ENCODE data around the gene TCTN2. TPM values are rescaled to one million over a fixed set of nuclear protein-coding genes. Genes with fewer than 3 reads are reported as not detected.

TCTN2 gene
- total RNA-seq, 2 donors from 2014 or later, result 4.6 to 8.7 TPM

- H3K9me3 ChIP-seq, result no peaks in the 10 kb centered on the region
- peaks cover 5% of the 10 kb centered on the region for H3K36me3 ChIP-seq
- TF ChIP-seq, protein P1, sequence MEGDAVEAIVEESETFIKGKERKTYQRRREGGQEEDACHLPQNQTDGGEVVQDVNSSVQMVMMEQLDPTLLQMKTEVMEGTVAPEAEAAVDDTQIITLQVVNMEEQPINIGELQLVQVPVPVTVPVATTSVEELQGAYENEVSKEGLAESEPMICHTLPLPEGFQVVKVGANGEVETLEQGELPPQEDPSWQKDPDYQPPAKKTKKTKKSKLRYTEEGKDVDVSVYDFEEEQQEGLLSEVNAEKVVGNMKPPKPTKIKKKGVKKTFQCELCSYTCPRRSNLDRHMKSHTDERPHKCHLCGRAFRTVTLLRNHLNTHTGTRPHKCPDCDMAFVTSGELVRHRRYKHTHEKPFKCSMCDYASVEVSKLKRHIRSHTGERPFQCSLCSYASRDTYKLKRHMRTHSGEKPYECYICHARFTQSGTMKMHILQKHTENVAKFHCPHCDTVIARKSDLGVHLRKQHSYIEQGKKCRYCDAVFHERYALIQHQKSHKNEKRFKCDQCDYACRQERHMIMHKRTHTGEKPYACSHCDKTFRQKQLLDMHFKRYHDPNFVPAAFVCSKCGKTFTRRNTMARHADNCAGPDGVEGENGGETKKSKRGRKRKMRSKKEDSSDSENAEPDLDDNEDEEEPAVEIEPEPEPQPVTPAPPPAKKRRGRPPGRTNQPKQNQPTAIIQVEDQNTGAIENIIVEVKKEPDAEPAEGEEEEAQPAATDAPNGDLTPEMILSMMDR (IDR thresholded peaks at IDR 0.05), result no peak
- ATAC-seq (ENCODE audit: insufficient number of reproducible peaks, low FRiP score, low read depth) (no peak), DNase-seq (ENCODE audit: low spot score) (no peak)
- H3K4me1 ChIP-seq (ENCODE audit: control insufficient read depth in 1 of 2, low read depth in 2 of 2), result peaks cover 10 to 21% of the 10 kb centered on the region in 2 donors
- no peak overlapping the region for H3K27ac ChIP-seq
- no peak overlapping the region for H3K4me3 ChIP-seq
- H3K27me3 ChIP-seq (replicated peaks; ENCODE audit: insufficient read depth), result no peaks in the 10 kb centered on the region
Observed at GRCh38 chr12:123715195-123715594, 44.3 kb downstream of the TCTN2 start.

DNA sequence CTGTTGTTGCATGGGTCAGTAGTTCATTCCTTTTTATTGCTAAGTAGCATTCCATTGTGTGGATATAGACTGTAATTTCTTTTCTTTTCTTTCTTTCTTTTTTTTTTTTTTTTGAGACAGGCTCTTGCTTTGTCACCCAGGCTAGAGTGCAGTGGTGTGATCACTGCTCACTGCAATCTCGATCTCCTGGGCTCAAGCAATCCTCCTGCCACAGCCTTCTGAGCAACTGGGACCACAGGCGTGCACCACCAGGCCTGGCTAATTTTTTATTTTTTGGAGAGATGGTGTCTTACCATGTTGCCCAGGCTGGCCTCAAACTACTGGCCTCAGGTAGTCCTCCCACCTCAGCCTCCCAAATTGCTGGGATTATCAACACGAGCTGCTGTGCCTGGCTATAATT is 46.4 kb downstream of the TCTN2 start:
- H3K4me1 ChIP-seq (ENCODE audit: control insufficient read depth in 1 of 2, low read depth in 2 of 2), result peaks cover 10 to 21% of the 10 kb centered on the region in 2 donors
- H3K27me3 ChIP-seq (replicated peaks; ENCODE audit: insufficient read depth), result no peaks in the 10 kb centered on the region
- no peak for ATAC-seq (ENCODE audit: insufficient number of reproducible peaks, low FRiP score, low read depth)
- no peak overlapping the region for H3K27ac ChIP-seq
- H3K9me3 ChIP-seq, result no peaks in the 10 kb centered on the region
- TF ChIP-seq, protein P1 (IDR thresholded peaks at IDR 0.05), result no peak
- no peak overlapping the region for H3K4me3 ChIP-seq
- peaks cover 12% of the 10 kb centered on the region for H3K36me3 ChIP-seq
- DNase-seq (ENCODE audit: low spot score), result no peak

DNA sequence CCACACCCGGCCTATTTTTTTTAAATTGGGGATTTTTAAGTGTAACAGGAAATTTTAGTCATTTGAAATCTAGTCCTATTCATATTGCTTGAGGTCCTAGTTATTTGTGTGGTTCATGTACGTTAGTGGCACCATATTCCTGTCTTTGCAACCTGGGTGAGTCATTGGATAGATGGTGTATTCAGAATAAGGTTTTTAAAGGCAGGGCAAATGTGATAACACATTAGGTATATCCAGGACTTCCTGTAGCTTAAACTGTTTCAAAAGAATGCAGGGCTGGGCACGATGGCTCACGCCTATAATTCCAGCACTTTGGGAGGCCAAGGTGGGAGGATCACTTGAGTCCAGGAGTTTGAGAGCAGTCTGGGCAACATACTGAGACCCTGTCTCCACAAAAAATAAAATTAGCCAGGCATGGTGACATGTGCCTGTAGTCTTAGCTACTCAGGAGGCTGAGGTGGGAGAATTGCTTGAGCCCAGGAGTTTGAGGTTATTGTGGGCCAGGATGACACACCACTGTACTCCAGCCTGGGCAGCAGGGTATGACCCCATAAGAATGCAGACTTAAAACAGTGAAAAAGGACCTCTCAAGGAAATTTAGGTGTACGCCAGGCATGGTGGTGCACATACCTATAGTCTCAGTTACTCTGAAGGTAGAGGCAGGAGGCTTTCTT is 49.4 kb downstream of the TCTN2 start:
- no peaks in the 10 kb centered on the region for H3K27me3 ChIP-seq (replicated peaks; ENCODE audit: insufficient read depth)
- ATAC-seq (ENCODE audit: insufficient number of reproducible peaks, low FRiP score, low read depth), result no peak
- TF ChIP-seq, protein P1 (IDR thresholded peaks at IDR 0.05), result no peak
- DNase-seq (ENCODE audit: low spot score), result no peak
- peaks cover 20% of the 10 kb centered on the region for H3K36me3 ChIP-seq
- H3K9me3 ChIP-seq, result no peaks in the 10 kb centered on the region
- no peak overlapping the region for H3K27ac ChIP-seq
- peaks cover 0 to 2% of the 10 kb centered on the region in 2 donors for H3K4me1 ChIP-seq (ENCODE audit: control insufficient read depth in 1 of 2, low read depth in 2 of 2)
- no peak overlapping the region for H3K4me3 ChIP-seq

DNA sequence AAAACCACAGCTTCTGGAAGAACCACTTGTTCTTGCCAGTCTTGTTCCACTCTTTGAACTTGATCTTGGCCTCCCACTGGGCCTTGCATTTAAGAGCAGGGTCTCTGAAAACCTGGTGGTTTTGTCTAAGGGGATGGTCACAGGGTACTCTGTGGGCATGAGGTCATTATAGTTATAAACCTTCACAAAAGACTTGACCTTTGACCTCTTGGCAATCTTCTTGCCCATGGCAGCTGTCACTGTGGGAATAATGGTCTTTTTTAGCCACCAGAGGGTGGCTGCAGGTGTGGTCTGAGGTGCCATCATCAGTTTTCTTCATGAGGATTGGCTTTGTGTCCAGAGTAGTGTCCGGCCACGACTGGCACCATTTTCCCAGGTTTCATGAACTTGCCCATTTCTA is 50.3 kb downstream of the TCTN2 start:
- Histone ChIP-seq H3K36me3 (peaks cover 25% of the 10 kb centered on the region), H3K27ac (no peak overlapping the region), H3K4me3 (no peak overlapping the region), H3K4me1 (ENCODE audit: control insufficient read depth in 1 of 2, low read depth in 2 of 2) (no peaks in the 10 kb centered on the region), H3K27me3 (replicated peaks; ENCODE audit: insufficient read depth) (no peaks in the 10 kb centered on the region), H3K9me3 (no peaks in the 10 kb centered on the region)
- no peak for DNase-seq (ENCODE audit: low spot score)
- no peak for ATAC-seq (ENCODE audit: insufficient number of reproducible peaks, low FRiP score, low read depth)
- TF ChIP-seq, protein P1 (IDR thresholded peaks at IDR 0.05), result no peak

GRCh38 chr12:123723011-123723410 is 52.1 kb downstream of the TCTN2 start:
- H3K36me3 ChIP-seq, result peaks cover 33% of the 10 kb centered on the region
- H3K4me3 ChIP-seq, result no peak overlapping the region
- TF ChIP-seq, protein P1 (IDR thresholded peaks at IDR 0.05), result no peak
- no peaks in the 10 kb centered on the region for H3K4me1 ChIP-seq (ENCODE audit: control insufficient read depth in 1 of 2, low read depth in 2 of 2)
- no peak overlapping the region for H3K27ac ChIP-seq
- H3K9me3 ChIP-seq, result no peaks in the 10 kb centered on the region
- no peaks in the 10 kb centered on the region for H3K27me3 ChIP-seq (replicated peaks; ENCODE audit: insufficient read depth)
- DNase-seq (ENCODE audit: low spot score) (no peak), ATAC-seq (ENCODE audit: insufficient number of reproducible peaks, low FRiP score, low read depth) (no peak)
